Mucosa of stomach (tissue), 1 donor: ENCODE data around the gene CSNK1G3.

Source experiments
- H3K27me3 ChIP-seq: one replicate; pipeline ENCODE4 v1.7.0; 2013; ENCODE audit warnings: mild to moderate bottlenecking, low read length; ENCODE audit not compliant: control insufficient read depth, insufficient read depth
- H3K36me3 ChIP-seq: one replicate; pipeline ENCODE4 v1.7.0; 2013; ENCODE audit warnings: low read length; ENCODE audit not compliant: control insufficient read depth, insufficient read depth
- H3K4me1 ChIP-seq: one replicate; pipeline ENCODE4 v1.7.0; 2013; ENCODE audit warnings: mild to moderate bottlenecking, low read length; ENCODE audit not compliant: control insufficient read depth, insufficient read depth
- H3K4me3 ChIP-seq: one replicate; pipeline ENCODE4 v1.7.0; 2013; ENCODE audit warnings: low read length
- H3K9ac ChIP-seq: one replicate; pipeline ENCODE4 v1.7.0; 2013; ENCODE audit warnings: mild to moderate bottlenecking, low read length, moderate library complexity
- H3K9me3 ChIP-seq: one replicate; pipeline ENCODE4 v1.7.0; 2013; ENCODE audit warnings: mild to moderate bottlenecking, low read length, moderate library complexity; ENCODE audit not compliant: control insufficient read depth
- donor health status: Pancreatic carcinoma.

CSNK1G3 gene

DNA sequence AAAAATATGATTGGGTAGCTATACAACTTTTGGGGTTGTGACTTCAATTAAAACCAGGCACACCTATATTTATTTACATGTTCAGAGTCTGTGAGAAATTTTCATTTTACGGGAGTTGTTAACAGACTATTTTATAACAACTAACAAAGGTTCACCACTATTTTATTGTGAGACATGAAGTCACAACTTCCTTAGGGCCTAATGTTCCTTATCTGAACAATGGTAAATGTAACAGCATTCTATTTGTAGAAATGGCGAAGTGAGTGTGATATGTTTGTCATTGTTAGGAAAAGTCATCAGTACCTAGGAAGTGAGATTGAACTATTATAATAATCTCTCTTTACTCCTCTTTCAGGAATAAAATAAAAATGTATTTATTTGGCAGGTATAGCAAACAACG is 67.4 kb downstream of the CSNK1G3 start:
- no peaks in the 10 kb centered on the region for H3K9me3 ChIP-seq
- H3K9ac ChIP-seq, result no peak overlapping the region
- no peaks in the 10 kb centered on the region for H3K4me1 ChIP-seq
- no peak overlapping the region for H3K4me3 ChIP-seq
- no peaks in the 10 kb centered on the region for H3K36me3 ChIP-seq
- H3K27me3 ChIP-seq, result no peaks in the 10 kb centered on the region

- Histone ChIP-seq H3K27me3 (no peaks in the 10 kb centered on the region), H3K36me3 (no peaks in the 10 kb centered on the region), H3K4me3 (no peak overlapping the region), H3K4me1 (no peaks in the 10 kb centered on the region), H3K9ac (no peak overlapping the region), H3K9me3 (no peaks in the 10 kb centered on the region)
These were observed 70.7 kb downstream of the CSNK1G3 start for GRCh38 chr5:123582550-123583285.

DNA sequence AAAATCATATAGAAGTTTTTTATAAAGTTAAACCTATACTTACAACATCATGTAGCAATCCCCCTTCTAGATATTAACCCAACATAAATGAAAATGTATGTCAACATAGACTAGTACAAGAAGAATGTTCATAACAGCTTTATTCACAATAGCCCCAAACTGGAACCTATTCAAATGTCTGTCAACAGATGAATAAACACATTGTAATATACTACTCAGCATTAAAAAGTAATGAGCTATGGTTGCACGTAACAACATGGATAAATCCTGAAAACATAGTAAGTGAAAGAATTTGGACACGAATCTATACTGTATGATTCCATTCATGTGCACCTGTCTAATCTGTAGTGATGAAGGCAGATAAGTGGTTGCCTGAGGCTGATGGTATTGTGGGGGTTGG is 73.9 kb downstream of the CSNK1G3 start:
- Histone ChIP-seq H3K9ac (no peak overlapping the region), H3K36me3 (no peaks in the 10 kb centered on the region), H3K4me1 (no peaks in the 10 kb centered on the region)

DNA sequence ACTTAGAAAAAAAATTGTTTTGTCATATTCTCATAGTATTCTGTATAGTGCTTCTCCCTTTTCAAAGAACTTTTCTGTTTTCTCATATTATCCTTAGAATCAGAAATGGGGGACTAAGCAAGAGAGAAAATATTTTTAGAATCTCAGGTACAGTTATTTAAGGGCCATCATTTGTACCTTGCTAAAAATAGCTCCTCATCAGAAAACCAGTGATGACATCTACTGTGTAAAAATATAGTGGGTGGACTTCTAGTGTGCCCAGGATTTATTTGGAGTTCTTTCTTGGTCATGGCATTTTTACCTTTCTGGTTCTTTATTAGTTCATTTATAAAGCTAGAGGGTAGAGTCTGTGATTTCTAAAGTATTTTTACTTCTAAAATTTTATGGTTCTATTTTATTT is 82.5 kb downstream of the CSNK1G3 start:
- Histone ChIP-seq H3K36me3 (no peaks in the 10 kb centered on the region), H3K9me3 (no peaks in the 10 kb centered on the region), H3K4me3 (no peak overlapping the region), H3K4me1 (no peaks in the 10 kb centered on the region), H3K9ac (no peak overlapping the region), H3K27me3 (no peaks in the 10 kb centered on the region)

More for the DNA sequence above, 73.9 kb downstream of the CSNK1G3 start:
- H3K9me3 ChIP-seq, result no peaks in the 10 kb centered on the region
- no peaks in the 10 kb centered on the region for H3K27me3 ChIP-seq
- H3K4me3 ChIP-seq, result no peak overlapping the region

DNA sequence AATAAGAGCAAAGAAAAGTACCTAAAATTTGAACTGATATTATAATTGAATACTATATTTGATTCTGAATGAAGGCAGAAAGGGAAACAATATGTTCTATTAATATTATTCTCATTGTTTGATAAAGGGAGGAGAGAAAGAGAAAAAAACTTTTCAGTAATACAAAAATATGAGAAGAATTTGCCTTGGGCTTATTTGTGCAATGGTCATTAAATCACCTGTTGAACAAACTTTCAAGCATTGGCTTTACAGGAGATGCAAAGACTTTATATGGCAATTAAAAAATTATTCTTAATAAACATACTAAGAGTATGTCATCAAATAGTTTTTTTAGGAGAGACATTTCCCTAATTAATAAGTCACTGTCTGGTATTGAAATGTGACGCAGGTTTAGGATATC is 85.0 kb downstream of the CSNK1G3 start:
- H3K4me3 ChIP-seq, result no peak overlapping the region
- no peaks in the 10 kb centered on the region for H3K4me1 ChIP-seq
- no peak overlapping the region for H3K9ac ChIP-seq
- H3K36me3 ChIP-seq, result no peaks in the 10 kb centered on the region
- H3K27me3 ChIP-seq, result no peaks in the 10 kb centered on the region
- no peaks in the 10 kb centered on the region for H3K9me3 ChIP-seq

DNA sequence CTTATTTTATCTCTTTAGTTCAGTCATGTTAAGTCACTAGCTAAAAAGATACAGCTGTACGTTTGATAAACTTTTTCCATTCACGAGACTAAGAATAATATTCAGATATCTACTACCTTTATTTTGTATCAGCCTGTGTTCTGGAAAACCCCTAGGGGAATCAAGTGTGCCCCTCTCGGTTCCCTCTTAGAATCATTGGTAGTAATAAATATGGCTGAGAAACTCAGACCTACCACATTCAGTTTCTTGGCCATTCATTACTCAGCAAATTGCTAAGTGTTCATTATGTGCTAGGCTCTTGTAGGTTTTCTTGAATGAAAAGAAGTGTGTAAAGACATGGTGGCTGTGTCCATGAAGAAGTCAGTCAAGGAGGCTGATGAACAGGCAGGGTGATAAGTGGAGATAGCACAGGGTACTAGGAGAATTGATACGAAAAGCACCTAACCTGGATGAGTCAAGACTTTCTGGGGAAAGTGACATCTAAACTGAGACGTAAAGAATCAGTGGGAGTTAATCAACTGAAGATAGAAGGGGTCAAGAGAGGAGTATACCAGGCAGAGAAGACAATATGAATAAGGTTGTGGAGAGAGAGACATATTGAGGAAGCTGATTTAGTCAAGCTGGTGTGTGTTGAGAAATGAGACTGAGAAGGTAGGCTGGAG is 86.2 kb downstream of the CSNK1G3 start:
- H3K36me3 ChIP-seq, result no peaks in the 10 kb centered on the region

GRCh38 chr5:123599171-123599570 is 87.2 kb downstream of the CSNK1G3 start:
- Histone ChIP-seq H3K9me3 (no peaks in the 10 kb centered on the region), H3K4me3 (no peak overlapping the region), H3K27me3 (no peaks in the 10 kb centered on the region), H3K9ac (no peak overlapping the region), H3K36me3 (no peaks in the 10 kb centered on the region), H3K4me1 (no peaks in the 10 kb centered on the region)

More for the DNA sequence above, 86.2 kb downstream of the CSNK1G3 start:
- Histone ChIP-seq H3K9me3 (no peaks in the 10 kb centered on the region), H3K4me1 (no peaks in the 10 kb centered on the region), H3K27me3 (no peaks in the 10 kb centered on the region), H3K9ac (no peak overlapping the region), H3K4me3 (no peak overlapping the region)

DNA sequence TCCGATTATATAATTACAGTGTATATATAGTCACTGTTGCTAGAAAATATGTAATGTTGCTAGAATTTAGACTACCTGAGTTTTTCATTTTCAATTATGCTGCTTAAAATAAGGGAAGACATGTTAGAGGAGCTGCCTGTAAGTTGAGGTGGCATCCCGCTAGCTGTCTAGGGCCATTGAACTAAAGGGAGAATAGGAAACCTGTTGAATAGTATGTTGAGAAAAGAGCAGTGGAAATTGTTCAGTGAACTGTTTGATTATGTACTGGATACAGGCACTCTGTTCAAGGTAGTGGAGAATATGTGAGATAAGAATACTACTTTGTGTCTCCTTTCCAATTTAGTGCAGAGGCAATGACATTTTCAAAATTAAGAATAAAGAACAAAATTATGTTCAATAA is 89.6 kb downstream of the CSNK1G3 start:
- no peak overlapping the region for H3K4me3 ChIP-seq

GRCh38 chr5:123605822-123606221 is 93.8 kb downstream of the CSNK1G3 start:
- H3K27me3 ChIP-seq, result no peaks in the 10 kb centered on the region
- H3K9me3 ChIP-seq, result no peaks in the 10 kb centered on the region
- no peak overlapping the region for H3K4me3 ChIP-seq
- H3K36me3 ChIP-seq, result no peaks in the 10 kb centered on the region
- no peaks in the 10 kb centered on the region for H3K4me1 ChIP-seq
- H3K9ac ChIP-seq, result no peak overlapping the region

More for the DNA sequence above, 89.6 kb downstream of the CSNK1G3 start:
- Histone ChIP-seq H3K36me3 (no peaks in the 10 kb centered on the region), H3K9ac (no peak overlapping the region), H3K9me3 (no peaks in the 10 kb centered on the region), H3K27me3 (no peaks in the 10 kb centered on the region), H3K4me1 (no peaks in the 10 kb centered on the region)

- no peaks in the 10 kb centered on the region for H3K4me1 ChIP-seq
- no peaks in the 10 kb centered on the region for H3K9me3 ChIP-seq
- no peak overlapping the region for H3K9ac ChIP-seq
- no peaks in the 10 kb centered on the region for H3K36me3 ChIP-seq
- H3K4me3 ChIP-seq, result no peak overlapping the region
- no peaks in the 10 kb centered on the region for H3K27me3 ChIP-seq
These were observed 98.2 kb downstream of the CSNK1G3 start for GRCh38 chr5:123610209-123610608.

GRCh38 chr5:123610665-123611405 is 98.9 kb downstream of the CSNK1G3 start:
- H3K4me1 ChIP-seq, result no peaks in the 10 kb centered on the region
- no peak overlapping the region for H3K9ac ChIP-seq

GRCh38 chr5:123611406-123611709 is 99.4 kb downstream of the CSNK1G3 start:
- no peaks in the 10 kb centered on the region for H3K36me3 ChIP-seq
- H3K9me3 ChIP-seq, result no peaks in the 10 kb centered on the region
- H3K9ac ChIP-seq, result no peak overlapping the region
- no peaks in the 10 kb centered on the region for H3K27me3 ChIP-seq
- H3K4me3 ChIP-seq, result no peak overlapping the region
- no peaks in the 10 kb centered on the region for H3K4me1 ChIP-seq

More at GRCh38 chr5:123610665-123611405, 98.9 kb downstream of the CSNK1G3 start:
- Histone ChIP-seq H3K4me3 (no peak overlapping the region), H3K36me3 (no peaks in the 10 kb centered on the region), H3K27me3 (no peaks in the 10 kb centered on the region), H3K9me3 (no peaks in the 10 kb centered on the region)
